HG02938 (cell line): ENCODE data around the gene RAP1A.
"Not testable (repeated sequence)": the region's sequence is repeated elsewhere in the genome, so short reads cannot be mapped to it uniquely, and the experiment has no call there.

Source experiments
- ATAC-seq: cut with Tn5 transposase; IDR thresholded peaks from one replicate; pipeline ENCODE4 v1.9.1; 2021; ENCODE audit warnings: mild to moderate bottlenecking, moderate library complexity; ENCODE audit not compliant: unreplicated experiment

RAP1A gene

GRCh38 chr1:111660204-111661150 lies 40.9 kb downstream of the RAP1A start:
- ATAC-seq: no peak

GRCh38 chr1:111664652-111665051 lies 45.1 kb downstream of the RAP1A start:
- ATAC-seq: no peak

GRCh38 chr1:111665497-111665896 lies 45.9 kb downstream of the RAP1A start:
- no peak for ATAC-seq

GRCh38 chr1:111666828-111667227 lies 47.2 kb downstream of the RAP1A start:
- no peak for ATAC-seq

GRCh38 chr1:111669268-111669667 lies 49.7 kb downstream of the RAP1A start:
- no peak for ATAC-seq

GRCh38 chr1:111671852-111672251 lies 52.3 kb downstream of the RAP1A start:
- no peak for ATAC-seq

GRCh38 chr1:111672331-111672730 lies 52.7 kb downstream of the RAP1A start:
- no peak for ATAC-seq

- no peak for ATAC-seq
These were observed 58.0 kb downstream of the RAP1A start for GRCh38 chr1:111677604-111678003.

GRCh38 chr1:111679541-111679940 lies 60.0 kb downstream of the RAP1A start:
- ATAC-seq: no peak

- ATAC-seq: not testable (repeated sequence)
These were observed 60.7 kb downstream of the RAP1A start for GRCh38 chr1:111680212-111680800.

GRCh38 chr1:111685293-111686153 lies 65.9 kb downstream of the RAP1A start:
- ATAC-seq: not testable (repeated sequence)

- no peak for ATAC-seq
These were observed 70.7 kb downstream of the RAP1A start for GRCh38 chr1:111690306-111690617.

GRCh38 chr1:111691886-111692285 lies 72.3 kb downstream of the RAP1A start:
- ATAC-seq: no peak

- ATAC-seq: no peak
These were observed 76.2 kb downstream of the RAP1A start for GRCh38 chr1:111695801-111696200.

GRCh38 chr1:111696330-111696729 lies 76.7 kb downstream of the RAP1A start:
- ATAC-seq: no peak

GRCh38 chr1:111699268-111699667 lies 79.7 kb downstream of the RAP1A start:
- ATAC-seq: no peak

- ATAC-seq: no peak
These were observed 83.0 kb downstream of the RAP1A start for GRCh38 chr1:111702504-111703050.

- ATAC-seq: no peak
These were observed 84.7 kb downstream of the RAP1A start for GRCh38 chr1:111704240-111704639.

GRCh38 chr1:111704776-111705175 lies 85.2 kb downstream of the RAP1A start:
- ATAC-seq: no peak

- ATAC-seq: no peak
These were observed 86.3 kb downstream of the RAP1A start for GRCh38 chr1:111705841-111706240.

GRCh38 chr1:111706921-111707320 lies 87.3 kb downstream of the RAP1A start:
- ATAC-seq: no peak
